ENCODE data around the gene TTF2. TPM values are rescaled to one million over a fixed set of nuclear protein-coding genes. Genes with fewer than 3 reads are reported as not detected.
"Not testable (repeated sequence)": the region's sequence is repeated elsewhere in the genome, so short reads cannot be mapped to it uniquely, and the experiment has no call there.

TTF2 gene
- total RNA-seq, 6 experiments from 2014 or later, result 2.3 to 6.0 (median 4.3) TPM

GRCh38 chr1:117098287-117098890 lies 38.3 kb downstream of the TTF2 start:
- ATAC-seq (no peak), DNase-seq (no peak)
- H3K4me1 ChIP-seq, result no peaks in the 10 kb centered on the region
- intact Hi-C loops (cut with DNase I), result no loop called here
- no peaks in the 10 kb centered on the region for H3K27me3 ChIP-seq
- TF ChIP-seq POLR2A (IDR thresholded peaks at IDR 0.05) (no peak), CTCF (IDR thresholded peaks at IDR 0.05) (no peak)
- peaks cover 0 to 3% (median 0%) of the 10 kb centered on the region in 4 donors for H3K36me3 ChIP-seq
- H3K9me3 ChIP-seq, result no peaks in the 10 kb centered on the region
- H3K27ac ChIP-seq, result no peak overlapping the region
- WGBS (ENCODE audit: insufficient coverage, low coverage, low lambda C conversion rate, missing lambda C conversion rate), result 96% methylated on average over 4 of the region's 4 CpGs
- no peak overlapping the region for H3K4me3 ChIP-seq

- Histone ChIP-seq H3K4me3 (no peak overlapping the region), H3K27ac (no peak overlapping the region), H3K4me1 (no peaks in the 10 kb centered on the region), H3K27me3 (no peaks in the 10 kb centered on the region), H3K9me3 (no peaks in the 10 kb centered on the region), H3K36me3 (peaks cover 0 to 3% (median 0%) of the 10 kb centered on the region in 4 donors)
- DNase-seq, result no peak
- no peak for ATAC-seq
- 60% methylated on average over 1 of the region's 1 CpG for WGBS (ENCODE audit: insufficient coverage, low coverage, low lambda C conversion rate, missing lambda C conversion rate)
- intact Hi-C loops (cut with DNase I), result no loop called here
- TF ChIP-seq POLR2A (IDR thresholded peaks at IDR 0.05), result no peak
- no peak for TF ChIP-seq CTCF (IDR thresholded peaks at IDR 0.05)
Observed at GRCh38 chr1:117101334-117101733, 41.2 kb downstream of the TTF2 start.

- ATAC-seq; intact Hi-C loops (cut with DNase I); H3K36me3 ChIP-seq; H3K9me3 ChIP-seq; H3K4me3 ChIP-seq; H3K4me1 ChIP-seq; H3K27me3 ChIP-seq; H3K27ac ChIP-seq; DNase-seq: not testable (repeated sequence)
- WGBS (ENCODE audit: insufficient coverage, low coverage, low lambda C conversion rate, missing lambda C conversion rate), result 97% methylated on average over 3 of the region's 3 CpGs
Observed at GRCh38 chr1:117101858-117102257, 41.7 kb downstream of the TTF2 start.

GRCh38 chr1:117104986-117105385 lies 44.9 kb downstream of the TTF2 start:
- WGBS (ENCODE audit: insufficient coverage, low coverage, low lambda C conversion rate, missing lambda C conversion rate), result 100% methylated on average over 1 of the region's 3 CpGs
- no peak for TF ChIP-seq CTCF (IDR thresholded peaks at IDR 0.05)
- TF ChIP-seq POLR2A (IDR thresholded peaks at IDR 0.05), result no peak
- H3K4me3 ChIP-seq, result no peak overlapping the region
- no peak overlapping the region for H3K27ac ChIP-seq
- H3K36me3 ChIP-seq, result no peaks in the 10 kb centered on the region
- DNase-seq (no peak), ATAC-seq (no peak)
- no peaks in the 10 kb centered on the region for H3K9me3 ChIP-seq
- intact Hi-C loops (cut with DNase I), result no loop called here
- H3K4me1 ChIP-seq, result no peaks in the 10 kb centered on the region
- H3K27me3 ChIP-seq, result no peaks in the 10 kb centered on the region

- Histone ChIP-seq H3K4me1 (no peaks in the 10 kb centered on the region), H3K4me3 (no peak overlapping the region), H3K27me3 (no peaks in the 10 kb centered on the region), H3K36me3 (no peaks in the 10 kb centered on the region), H3K9me3 (no peaks in the 10 kb centered on the region), H3K27ac (no peak overlapping the region)
- intact Hi-C loops (cut with DNase I), result no loop called here
- TF ChIP-seq POLR2A (IDR thresholded peaks at IDR 0.05), result no peak
- TF ChIP-seq CTCF (IDR thresholded peaks at IDR 0.05), result no peak
- ATAC-seq (no peak), DNase-seq (no peak)
Observed at GRCh38 chr1:117105722-117106121, 45.6 kb downstream of the TTF2 start.
